Neural cell (in vitro differentiated cells): Measurements from ENCODE around the gene PROX1.

Source experiments
- EZH2 ChIP-seq: fragments of 200-600, 300-800 bp; shearing (Covaris generic), sonication (generic); IDR thresholded peaks from 2 replicates; pipeline ENCODE4 v1.6.1; 2014; ENCODE audit warnings: antibody characterized with exemption, low read length, borderline replicate concordance, mild to moderate bottlenecking; ENCODE audit not compliant: insufficient read depth, poor library complexity, severe bottlenecking
- RAD21 ChIP-seq: fragments of 450-650 bp; conservative IDR thresholded peaks from 2 replicates; pipeline ENCODE4 v1.6.1; 2014; ENCODE audit warnings: antibody characterized with exemption, mild to moderate bottlenecking, moderate library complexity
- TF ChIP-seq, protein P1 (sequence below): fragments of 450-650 bp; IDR thresholded peaks from 2 replicates; pipeline ENCODE4 v1.5.1; 2014; ENCODE audit warnings: antibody characterized with exemption, mild to moderate bottlenecking, moderate library complexity; ENCODE audit not compliant: poor library complexity, severe bottlenecking

DNA sequence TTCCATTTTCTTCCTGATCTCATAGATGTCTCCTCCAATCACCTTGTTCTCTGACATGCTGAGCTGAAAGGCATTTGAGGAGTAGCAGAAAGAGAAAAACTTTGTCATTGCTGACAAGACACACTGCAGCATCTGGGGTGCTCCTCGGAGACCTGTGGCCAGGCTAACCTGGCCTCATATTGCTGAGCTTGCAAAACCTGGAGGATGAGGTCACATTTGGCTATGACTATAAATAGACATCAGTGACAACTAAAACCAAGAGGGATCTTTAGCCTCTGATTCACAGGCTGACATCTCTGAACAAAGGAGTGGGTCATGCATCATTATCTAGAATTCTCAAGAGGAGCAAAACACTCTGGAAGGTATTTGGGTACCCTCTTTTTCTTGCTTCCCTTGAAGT lies 83.7 kb downstream of the PROX1 start:
- TF ChIP-seq RAD21 (no peak), EZH2 (no peak)
- TF ChIP-seq, protein P1, sequence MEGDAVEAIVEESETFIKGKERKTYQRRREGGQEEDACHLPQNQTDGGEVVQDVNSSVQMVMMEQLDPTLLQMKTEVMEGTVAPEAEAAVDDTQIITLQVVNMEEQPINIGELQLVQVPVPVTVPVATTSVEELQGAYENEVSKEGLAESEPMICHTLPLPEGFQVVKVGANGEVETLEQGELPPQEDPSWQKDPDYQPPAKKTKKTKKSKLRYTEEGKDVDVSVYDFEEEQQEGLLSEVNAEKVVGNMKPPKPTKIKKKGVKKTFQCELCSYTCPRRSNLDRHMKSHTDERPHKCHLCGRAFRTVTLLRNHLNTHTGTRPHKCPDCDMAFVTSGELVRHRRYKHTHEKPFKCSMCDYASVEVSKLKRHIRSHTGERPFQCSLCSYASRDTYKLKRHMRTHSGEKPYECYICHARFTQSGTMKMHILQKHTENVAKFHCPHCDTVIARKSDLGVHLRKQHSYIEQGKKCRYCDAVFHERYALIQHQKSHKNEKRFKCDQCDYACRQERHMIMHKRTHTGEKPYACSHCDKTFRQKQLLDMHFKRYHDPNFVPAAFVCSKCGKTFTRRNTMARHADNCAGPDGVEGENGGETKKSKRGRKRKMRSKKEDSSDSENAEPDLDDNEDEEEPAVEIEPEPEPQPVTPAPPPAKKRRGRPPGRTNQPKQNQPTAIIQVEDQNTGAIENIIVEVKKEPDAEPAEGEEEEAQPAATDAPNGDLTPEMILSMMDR, result no peak
